Measurements from ENCODE around the gene EPB41L4B. TPM values are rescaled to one million over a fixed set of nuclear protein-coding genes. Genes with fewer than 3 reads are reported as not detected.

EPB41L4B gene
- total RNA-seq, 3 donors from 2014 or later: 11.5 to 47.2 (median 16.0) TPM

DNA sequence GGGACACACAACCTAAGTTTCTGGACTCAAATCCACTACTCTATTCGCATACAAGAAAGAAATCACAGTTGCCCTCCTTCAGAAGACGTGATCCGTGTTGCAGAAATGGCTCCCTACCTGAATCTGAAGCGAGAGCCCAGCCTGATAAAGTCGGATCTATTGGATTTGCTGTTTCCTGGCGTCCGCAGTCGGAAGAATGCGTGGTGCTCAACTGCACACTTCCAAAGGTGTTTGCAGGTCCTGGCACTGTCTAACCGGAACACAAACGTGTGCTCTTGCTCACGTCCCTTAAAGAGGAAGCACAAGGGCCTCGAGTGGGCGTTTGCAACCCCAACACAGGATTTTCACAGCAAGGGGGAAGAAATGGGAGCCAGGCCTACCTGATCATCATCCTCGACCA, 65.5 kb downstream of the EPB41L4B start:
- no peaks in the 10 kb centered on the region for H3K27me3 ChIP-seq
- intact Hi-C loops (cut with DNase I; ENCODE audit: low total_unique reads): no loop called here
- no peaks in the 10 kb centered on the region for H3K4me1 ChIP-seq
- DNase-seq (ENCODE audit: low spot score in 2 of 2): no peak
- no peaks in the 10 kb centered on the region for H3K36me3 ChIP-seq
- H3K9me3 ChIP-seq: no peaks in the 10 kb centered on the region
- no peak overlapping the region for H3K4me3 ChIP-seq
- H3K27ac ChIP-seq: peak overlapping the region in 1 of 2 donors; percentile 72
- TF ChIP-seq POLR2AphosphoS5 (IDR thresholded peaks at IDR 0.05): no peak
- TF ChIP-seq, protein P1, sequence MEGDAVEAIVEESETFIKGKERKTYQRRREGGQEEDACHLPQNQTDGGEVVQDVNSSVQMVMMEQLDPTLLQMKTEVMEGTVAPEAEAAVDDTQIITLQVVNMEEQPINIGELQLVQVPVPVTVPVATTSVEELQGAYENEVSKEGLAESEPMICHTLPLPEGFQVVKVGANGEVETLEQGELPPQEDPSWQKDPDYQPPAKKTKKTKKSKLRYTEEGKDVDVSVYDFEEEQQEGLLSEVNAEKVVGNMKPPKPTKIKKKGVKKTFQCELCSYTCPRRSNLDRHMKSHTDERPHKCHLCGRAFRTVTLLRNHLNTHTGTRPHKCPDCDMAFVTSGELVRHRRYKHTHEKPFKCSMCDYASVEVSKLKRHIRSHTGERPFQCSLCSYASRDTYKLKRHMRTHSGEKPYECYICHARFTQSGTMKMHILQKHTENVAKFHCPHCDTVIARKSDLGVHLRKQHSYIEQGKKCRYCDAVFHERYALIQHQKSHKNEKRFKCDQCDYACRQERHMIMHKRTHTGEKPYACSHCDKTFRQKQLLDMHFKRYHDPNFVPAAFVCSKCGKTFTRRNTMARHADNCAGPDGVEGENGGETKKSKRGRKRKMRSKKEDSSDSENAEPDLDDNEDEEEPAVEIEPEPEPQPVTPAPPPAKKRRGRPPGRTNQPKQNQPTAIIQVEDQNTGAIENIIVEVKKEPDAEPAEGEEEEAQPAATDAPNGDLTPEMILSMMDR (IDR thresholded peaks at IDR 0.05): no peak
- no peak for TF ChIP-seq POLR2A (IDR thresholded peaks at IDR 0.05)

DNA sequence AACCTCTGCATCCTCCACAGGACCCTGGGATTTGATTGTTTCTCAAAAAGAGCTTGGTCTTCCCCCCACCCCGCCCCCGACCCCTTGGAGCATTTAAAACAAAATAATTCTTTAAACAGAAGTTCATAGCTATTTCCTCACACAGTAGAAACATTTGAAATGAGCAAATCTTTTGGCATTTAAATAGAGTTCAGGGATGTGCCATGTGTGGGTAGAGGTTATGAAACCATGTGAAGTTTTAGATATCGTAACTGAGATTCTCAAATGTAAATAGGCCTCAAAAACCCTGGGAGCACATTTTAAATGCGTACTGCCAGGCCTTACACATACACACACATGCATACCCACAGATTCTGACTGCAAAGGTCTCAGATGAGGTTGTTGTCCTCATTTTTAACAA, 66.5 kb downstream of the EPB41L4B start:
- peak overlapping the region; percentile 72 to 83 for H3K27ac ChIP-seq
- no peak for TF ChIP-seq POLR2AphosphoS5 (IDR thresholded peaks at IDR 0.05)
- TF ChIP-seq POLR2A (IDR thresholded peaks at IDR 0.05): no peak
- TF ChIP-seq, protein P1 (IDR thresholded peaks at IDR 0.05): no peak
- intact Hi-C loops (cut with DNase I; ENCODE audit: low total_unique reads): no loop called here
- H3K27me3 ChIP-seq: no peaks in the 10 kb centered on the region
- DNase-seq (ENCODE audit: low spot score in 2 of 2): no peak
- H3K4me1 ChIP-seq: no peaks in the 10 kb centered on the region
- H3K9me3 ChIP-seq: no peaks in the 10 kb centered on the region
- H3K36me3 ChIP-seq: no peaks in the 10 kb centered on the region
- H3K4me3 ChIP-seq: no peak overlapping the region

DNA sequence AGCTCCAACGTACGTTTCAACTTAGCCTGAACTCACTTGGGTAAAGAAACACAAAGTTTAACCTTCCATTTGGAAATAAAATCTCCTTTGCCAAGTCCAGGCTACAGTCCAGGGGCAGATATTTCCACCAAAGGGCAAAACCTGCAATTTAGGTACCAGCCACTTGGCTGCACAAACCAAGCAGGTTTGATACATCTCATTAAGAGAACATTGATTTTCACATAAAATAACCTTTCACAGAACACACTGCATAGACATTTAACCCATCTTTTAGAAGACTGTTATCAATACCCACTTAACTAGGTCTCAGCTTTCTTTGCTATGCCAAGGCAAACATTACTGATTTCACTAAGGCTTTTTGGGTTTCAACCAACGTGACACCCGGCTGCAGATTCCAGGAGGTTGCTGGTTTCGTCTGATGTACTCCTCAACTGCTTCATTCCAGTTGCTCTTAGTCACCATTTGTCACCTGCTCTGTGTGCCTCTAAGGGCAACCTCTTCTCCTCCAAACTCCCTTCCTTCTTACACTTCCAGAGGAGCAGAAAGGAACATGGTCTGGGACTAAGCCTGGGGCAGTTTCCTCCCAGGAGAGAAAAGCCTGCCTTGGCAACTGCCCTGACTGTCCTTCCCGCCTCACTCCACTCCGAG, 67.1 kb downstream of the EPB41L4B start:
- TF ChIP-seq POLR2AphosphoS5 (IDR thresholded peaks at IDR 0.05) (peak in 2 of 3 donors; percentile 32 to 36), POLR2A (IDR thresholded peaks at IDR 0.05) (no peak)
- TF ChIP-seq, protein P1 (IDR thresholded peaks at IDR 0.05): peak in 1 of 3 donors; percentile 21
- Histone ChIP-seq H3K27ac (peak overlapping the region; percentile 72 to 83), H3K9me3 (no peaks in the 10 kb centered on the region), H3K36me3 (no peaks in the 10 kb centered on the region), H3K4me1 (no peaks in the 10 kb centered on the region), H3K4me3 (no peak overlapping the region), H3K27me3 (no peaks in the 10 kb centered on the region)
- intact Hi-C loops (cut with DNase I; ENCODE audit: low total_unique reads): no loop called here
- peak; percentile 66 to 73 for DNase-seq (ENCODE audit: low spot score in 2 of 2)

DNA sequence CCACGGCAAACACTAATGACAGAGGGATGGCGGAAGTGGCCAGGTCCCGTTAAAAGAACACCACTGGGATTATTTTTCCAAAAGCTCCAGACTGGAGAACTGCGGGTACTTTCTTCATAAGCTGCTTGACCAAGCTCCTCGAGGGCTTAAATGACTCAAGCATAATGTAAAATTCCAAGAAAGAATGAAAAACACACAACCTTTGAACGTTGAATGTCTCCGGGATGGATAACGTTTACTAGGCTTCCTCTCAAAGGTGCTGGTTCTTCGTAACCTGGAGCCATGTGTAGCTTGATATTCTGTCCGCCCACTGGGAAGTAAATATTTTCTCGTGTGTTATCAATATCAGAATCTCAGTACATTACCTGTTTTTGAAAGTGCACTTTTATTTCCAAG, 67.6 kb downstream of the EPB41L4B start:
- Histone ChIP-seq H3K36me3 (no peaks in the 10 kb centered on the region), H3K27me3 (no peaks in the 10 kb centered on the region), H3K4me3 (no peak overlapping the region), H3K9me3 (no peaks in the 10 kb centered on the region), H3K4me1 (no peaks in the 10 kb centered on the region), H3K27ac (peak overlapping the region; percentile 72 to 83)
- intact Hi-C loops (cut with DNase I; ENCODE audit: low total_unique reads): no loop called here
- TF ChIP-seq, protein P1 (IDR thresholded peaks at IDR 0.05): no peak
- TF ChIP-seq POLR2A (IDR thresholded peaks at IDR 0.05) (no peak), POLR2AphosphoS5 (IDR thresholded peaks at IDR 0.05) (no peak)
- no peak for DNase-seq (ENCODE audit: low spot score in 2 of 2)

DNA sequence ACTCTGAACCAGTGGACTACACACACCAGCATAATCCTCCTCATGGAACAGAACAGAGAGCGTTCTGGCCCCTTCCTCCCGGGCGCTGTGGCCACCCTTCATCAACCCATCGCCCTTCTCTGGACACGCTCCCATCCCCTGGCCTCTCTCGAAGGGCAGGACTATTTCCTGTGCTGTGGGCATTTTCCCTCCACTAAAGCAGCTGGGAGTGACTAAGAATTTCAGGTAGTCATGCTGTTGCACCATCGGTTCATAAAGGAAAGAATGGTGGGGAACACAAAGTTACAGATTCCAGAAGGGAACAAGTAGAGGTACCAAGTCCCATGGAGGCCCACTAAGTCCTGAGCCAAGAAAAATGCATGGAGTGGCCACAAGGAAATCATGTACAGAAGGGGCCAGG, 68.6 kb downstream of the EPB41L4B start:
- H3K9me3 ChIP-seq: no peaks in the 10 kb centered on the region
- peak overlapping the region; percentile 72 to 83 for H3K27ac ChIP-seq
- H3K4me3 ChIP-seq: no peak overlapping the region
- H3K4me1 ChIP-seq: no peaks in the 10 kb centered on the region
- H3K36me3 ChIP-seq: no peaks in the 10 kb centered on the region
- no peak for TF ChIP-seq POLR2AphosphoS5 (IDR thresholded peaks at IDR 0.05)
- H3K27me3 ChIP-seq: no peaks in the 10 kb centered on the region
- intact Hi-C loops (cut with DNase I; ENCODE audit: low total_unique reads): no loop called here
- DNase-seq (ENCODE audit: low spot score in 2 of 2): no peak

Data from breast epithelium (tissue), 4 donors.